ENCODE measurements around the gene MAGI1.
"Not testable (repeated sequence)": the region's sequence is repeated elsewhere in the genome, so short reads cannot be mapped to it uniquely, and the experiment has no call there.

The MAGI1 gene

DNA sequence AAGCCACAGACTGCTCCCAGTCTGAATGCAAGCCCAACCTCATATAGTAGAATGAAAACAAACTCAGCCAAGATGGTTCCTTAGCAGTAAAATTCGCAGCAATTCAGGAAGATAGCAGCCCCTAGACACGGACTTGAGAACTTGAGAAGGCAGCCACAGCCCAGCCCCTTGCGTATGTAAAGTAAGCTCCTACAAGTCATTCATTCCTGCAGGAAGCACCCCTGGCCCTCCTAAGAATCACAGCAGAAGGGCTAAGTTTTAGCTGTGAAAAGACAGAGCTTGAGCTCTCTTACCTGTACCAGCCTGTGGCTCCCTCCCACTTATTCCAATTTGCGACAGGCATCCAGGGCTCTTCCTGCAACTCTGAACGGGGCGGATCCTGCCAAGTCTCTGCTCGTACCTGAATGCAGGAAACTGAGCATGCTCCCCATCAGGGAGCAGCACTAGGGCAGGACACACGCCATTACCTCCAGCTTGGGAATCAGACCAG lies 136.4 kb downstream of the MAGI1 start:
- DNase-seq (ENCODE audit: low spot score), result no peak

DNA sequence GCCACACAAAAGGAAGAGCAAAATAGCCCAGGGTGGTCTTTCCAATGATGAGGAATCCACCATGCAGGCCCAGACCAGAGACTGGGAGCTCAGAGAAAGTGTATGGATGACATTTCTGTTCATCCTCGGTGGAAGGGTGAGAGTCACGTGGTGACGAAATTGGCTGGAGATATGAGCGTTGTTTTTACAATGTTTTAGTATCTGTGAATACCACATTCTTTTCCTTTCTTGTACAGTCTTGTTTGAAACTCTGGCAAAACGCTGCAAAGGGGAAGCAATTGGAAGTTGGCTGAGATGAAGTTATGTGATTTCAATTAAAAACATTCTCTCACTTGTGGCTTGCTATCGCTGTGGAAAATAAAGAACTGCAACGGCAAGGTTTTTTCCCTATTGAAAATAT lies 137.5 kb downstream of the MAGI1 start:
- no peak for DNase-seq (ENCODE audit: low spot score)

DNA sequence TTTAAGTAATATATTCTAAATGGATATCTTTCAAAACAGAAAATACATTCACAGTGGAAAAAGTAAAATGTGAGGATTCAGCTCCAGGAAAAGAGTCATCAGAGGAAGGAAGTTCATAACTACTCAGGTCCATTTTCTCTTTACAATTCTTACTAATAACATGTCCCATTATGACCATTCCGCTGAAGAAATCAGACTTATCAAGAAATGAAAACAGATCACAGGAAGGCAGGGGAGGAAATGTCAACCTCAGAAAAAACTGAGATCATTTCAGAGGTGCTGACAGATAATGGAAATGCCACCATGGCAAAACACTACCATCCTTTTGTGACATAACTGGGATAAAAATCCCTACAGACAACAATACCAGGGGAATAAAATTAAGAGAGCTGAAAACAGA lies 139.5 kb downstream of the MAGI1 start:
- no peak for DNase-seq (ENCODE audit: low spot score)

- DNase-seq (ENCODE audit: low spot score), result no peak
These were observed 141.0 kb downstream of the MAGI1 start for GRCh38 chr3:65897766-65898165.

- DNase-seq (ENCODE audit: low spot score), result no peak
These were observed 142.4 kb downstream of the MAGI1 start for GRCh38 chr3:65896321-65896720.

GRCh38 chr3:65894679-65895453 lies 143.9 kb downstream of the MAGI1 start:
- no peak for DNase-seq (ENCODE audit: low spot score)

- no peak for DNase-seq (ENCODE audit: low spot score)
These were observed 144.6 kb downstream of the MAGI1 start for GRCh38 chr3:65894126-65894525.

DNA sequence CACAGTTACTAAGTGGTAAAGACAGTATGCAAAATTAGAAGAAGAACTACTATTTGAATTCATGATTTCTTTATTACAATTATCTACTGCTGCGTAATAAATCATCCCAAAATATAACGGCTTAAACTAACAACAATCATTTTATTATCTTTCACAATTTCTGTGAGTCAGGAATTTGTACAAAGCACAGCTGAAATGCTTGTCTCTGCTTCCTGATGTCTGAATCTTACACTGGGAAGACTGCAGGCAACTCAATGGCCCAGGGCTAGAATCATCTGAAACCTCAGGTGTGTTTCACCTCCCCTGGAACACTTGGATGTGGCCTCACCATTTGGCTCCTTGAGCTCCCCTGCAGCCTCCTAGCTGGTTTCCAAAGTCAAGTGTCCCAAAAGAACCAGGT lies 145.1 kb downstream of the MAGI1 start:
- no peak for DNase-seq (ENCODE audit: low spot score)

DNA sequence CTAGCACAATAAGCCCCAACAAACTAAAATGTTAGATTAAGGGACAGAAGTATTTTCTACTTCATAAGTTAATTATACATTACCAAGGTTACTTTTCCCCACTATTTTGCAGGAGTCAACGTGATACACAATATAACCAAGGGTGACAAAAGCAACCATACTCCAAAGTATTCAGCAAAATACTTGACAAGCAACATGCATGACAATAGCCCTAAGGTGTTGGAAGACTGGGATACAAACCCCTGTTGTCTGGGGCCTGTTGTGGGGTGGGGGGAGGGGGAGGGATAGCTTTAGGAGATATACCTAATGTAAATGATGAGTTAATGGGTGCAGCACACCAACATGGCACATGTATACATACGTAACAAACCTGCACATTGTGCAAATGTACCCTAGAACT lies 147.2 kb downstream of the MAGI1 start:
- not testable (repeated sequence) for DNase-seq (ENCODE audit: low spot score)

- DNase-seq (ENCODE audit: low spot score), result no peak
These were observed 148.4 kb downstream of the MAGI1 start for GRCh38 chr3:65890328-65890727.

- no peak for DNase-seq (ENCODE audit: low spot score)
These were observed 149.0 kb downstream of the MAGI1 start for GRCh38 chr3:65889707-65890099.

DNA sequence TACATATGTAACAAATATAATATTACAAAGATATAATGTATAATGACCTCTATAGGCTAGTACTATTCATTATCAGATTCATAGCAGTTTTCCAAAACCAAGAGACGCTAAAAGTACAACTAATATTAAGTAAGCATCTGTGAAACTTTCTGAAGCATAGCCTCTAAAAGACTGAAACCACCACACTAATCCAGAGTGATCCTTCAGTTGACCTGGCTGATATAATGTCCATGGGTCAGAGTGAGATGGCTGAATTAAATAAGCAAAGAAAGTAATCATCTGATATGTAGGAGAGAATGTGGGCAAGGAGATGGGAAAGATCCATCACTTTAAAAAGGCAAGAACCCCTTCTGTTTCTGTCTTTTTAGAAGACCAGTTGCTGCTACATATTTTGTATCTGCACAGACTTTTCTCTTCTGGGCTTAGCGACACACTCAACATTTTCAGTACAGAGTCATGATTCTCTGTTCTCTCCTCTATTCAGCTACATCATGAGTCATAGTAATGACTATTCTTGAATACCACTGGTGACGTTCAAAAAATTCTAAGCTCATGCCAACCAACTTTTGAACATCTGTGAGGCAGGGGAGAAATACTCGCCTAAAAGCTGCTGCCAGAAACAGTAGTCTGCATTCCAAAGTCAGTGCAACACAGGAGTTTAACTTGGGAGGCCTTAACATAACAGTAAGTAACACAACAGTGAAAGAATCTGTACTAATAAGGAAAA lies 149.6 kb downstream of the MAGI1 start:
- DNase-seq (ENCODE audit: low spot score), result no peak

- DNase-seq (ENCODE audit: low spot score), result no peak
These were observed 150.5 kb downstream of the MAGI1 start for GRCh38 chr3:65888196-65888595.

DNA sequence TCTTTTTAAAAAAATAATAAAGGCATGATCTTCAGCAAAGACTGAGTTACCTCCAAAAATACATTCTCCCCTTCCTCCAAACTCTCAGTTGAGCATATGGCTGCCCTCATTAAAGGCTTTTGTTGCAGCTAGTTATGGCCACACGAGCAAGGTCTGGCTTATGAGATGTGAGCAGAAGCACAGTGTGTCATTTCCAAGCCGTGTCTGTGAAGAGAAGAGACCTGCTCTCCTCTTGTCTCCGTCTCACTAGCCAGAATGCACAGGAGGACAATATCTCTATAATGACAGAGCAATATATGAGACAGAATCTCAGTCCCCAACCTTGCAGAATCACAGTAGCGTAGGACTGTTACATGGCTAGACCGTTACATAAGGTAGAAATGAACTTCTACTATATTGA lies 152.3 kb downstream of the MAGI1 start:
- DNase-seq (ENCODE audit: low spot score), result no peak

GRCh38 chr3:65884071-65884470 lies 154.6 kb downstream of the MAGI1 start:
- DNase-seq (ENCODE audit: low spot score), result no peak

DNA sequence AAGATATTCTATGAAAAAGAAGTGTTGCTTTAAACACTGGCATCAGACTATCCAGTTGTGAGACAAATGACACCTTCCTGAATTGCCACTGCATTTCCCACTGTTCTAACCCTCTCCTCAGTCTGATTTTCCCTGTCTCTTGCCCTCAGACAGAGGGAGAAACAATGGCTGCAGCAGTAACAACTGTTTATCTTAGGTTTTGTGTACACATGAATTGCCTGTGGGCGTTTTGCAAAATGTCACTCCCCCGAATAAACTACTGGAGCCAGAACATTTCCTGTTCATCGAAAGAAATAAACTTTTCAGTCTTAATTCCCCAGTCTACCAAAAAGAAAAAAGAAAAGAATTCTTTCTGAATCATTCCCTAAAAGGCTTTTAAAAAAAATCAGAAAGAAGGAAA lies 155.1 kb downstream of the MAGI1 start:
- no peak for DNase-seq (ENCODE audit: low spot score)

DNA sequence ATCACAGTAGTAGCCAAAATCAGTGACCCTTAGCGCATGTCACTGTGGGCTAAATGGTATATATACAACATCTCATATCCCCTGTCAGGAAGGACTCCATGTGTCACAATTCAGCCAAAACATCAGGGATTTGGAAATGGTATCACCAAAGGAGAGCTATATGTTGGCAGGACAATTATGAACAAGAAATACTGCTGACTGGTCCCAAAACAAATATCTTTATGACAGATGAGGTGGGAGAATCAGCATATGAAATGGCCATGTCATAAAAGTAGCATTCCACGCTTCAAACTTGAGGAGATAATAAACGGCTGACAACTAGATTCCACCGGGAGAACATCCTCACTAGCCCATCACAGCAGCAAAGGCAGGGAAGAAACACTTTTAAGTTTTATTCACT lies 158.4 kb downstream of the MAGI1 start:
- DNase-seq (ENCODE audit: low spot score), result no peak

DNA sequence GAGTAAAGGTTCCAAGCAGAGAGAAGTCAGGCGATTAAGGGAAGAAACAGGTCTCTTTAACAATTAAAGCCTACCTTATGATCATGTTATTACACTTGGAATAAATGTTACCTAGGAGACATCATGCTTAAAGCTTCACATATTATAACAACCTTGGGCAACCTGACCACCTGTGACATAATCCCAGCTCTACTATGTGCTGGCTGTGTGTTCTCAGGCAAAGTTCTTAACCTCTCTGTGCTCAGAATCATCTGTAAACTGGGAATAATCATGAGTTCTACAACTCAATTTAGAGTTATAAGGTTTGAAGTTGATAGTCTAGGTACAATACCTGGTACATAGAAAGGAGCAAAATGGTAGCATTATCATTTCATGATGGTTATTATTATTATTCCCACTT lies 159.3 kb downstream of the MAGI1 start:
- no peak for DNase-seq (ENCODE audit: low spot score)

DNA sequence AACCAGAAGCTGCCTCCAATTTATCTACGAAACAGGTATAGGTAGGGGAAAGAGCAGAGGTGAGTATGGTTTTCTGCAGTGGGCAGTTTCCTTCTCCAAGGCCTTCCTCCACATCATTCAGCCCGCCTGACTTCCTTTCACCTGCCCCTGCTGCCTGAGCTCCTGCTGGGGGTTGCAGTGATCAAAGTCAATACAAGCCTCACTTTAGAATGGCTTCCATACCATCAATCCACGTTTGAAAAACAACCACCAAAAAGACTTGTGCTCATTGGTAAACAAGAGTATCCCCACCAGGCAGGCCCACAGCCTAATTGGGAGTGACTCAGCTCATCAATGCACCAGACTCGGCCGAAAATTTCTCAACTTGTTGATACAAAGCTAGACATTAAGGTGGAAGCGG lies 159.9 kb downstream of the MAGI1 start:
- DNase-seq (ENCODE audit: low spot score), result no peak

GRCh38 chr3:65877160-65877559 lies 161.6 kb downstream of the MAGI1 start:
- DNase-seq (ENCODE audit: low spot score), result no peak

DNA sequence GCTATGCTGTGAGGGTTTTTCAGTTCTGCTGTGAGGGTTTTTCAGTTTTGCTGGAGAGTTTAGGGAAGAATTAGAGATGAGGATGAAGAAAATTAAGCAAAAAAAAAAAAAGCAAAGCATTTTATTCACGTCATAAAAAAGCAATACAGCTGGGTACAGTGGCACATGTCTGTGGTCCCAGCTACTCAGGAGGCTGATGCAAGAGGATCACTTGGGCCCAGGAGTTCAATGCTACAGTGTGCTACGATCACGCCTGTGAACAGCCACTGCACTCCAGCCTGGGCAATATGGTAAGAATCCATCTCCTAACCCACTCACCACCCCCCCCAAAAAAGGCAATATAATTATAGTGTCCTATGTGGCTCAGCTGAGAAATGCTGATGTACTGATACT lies 162.7 kb downstream of the MAGI1 start:
- DNase-seq (ENCODE audit: low spot score), result no peak

GRCh38 chr3:65875393-65876027 lies 163.2 kb downstream of the MAGI1 start:
- no peak for DNase-seq (ENCODE audit: low spot score)

- DNase-seq (ENCODE audit: low spot score), result no peak
These were observed 164.8 kb downstream of the MAGI1 start for GRCh38 chr3:65873869-65874268.

Data from CD4-positive, alpha-beta T cell treated with Interleukin-6 at 100 ng/mL for 8 hours (primary cell).